Measurements from ENCODE around the gene ATF1.

Gene ATF1

DNA sequence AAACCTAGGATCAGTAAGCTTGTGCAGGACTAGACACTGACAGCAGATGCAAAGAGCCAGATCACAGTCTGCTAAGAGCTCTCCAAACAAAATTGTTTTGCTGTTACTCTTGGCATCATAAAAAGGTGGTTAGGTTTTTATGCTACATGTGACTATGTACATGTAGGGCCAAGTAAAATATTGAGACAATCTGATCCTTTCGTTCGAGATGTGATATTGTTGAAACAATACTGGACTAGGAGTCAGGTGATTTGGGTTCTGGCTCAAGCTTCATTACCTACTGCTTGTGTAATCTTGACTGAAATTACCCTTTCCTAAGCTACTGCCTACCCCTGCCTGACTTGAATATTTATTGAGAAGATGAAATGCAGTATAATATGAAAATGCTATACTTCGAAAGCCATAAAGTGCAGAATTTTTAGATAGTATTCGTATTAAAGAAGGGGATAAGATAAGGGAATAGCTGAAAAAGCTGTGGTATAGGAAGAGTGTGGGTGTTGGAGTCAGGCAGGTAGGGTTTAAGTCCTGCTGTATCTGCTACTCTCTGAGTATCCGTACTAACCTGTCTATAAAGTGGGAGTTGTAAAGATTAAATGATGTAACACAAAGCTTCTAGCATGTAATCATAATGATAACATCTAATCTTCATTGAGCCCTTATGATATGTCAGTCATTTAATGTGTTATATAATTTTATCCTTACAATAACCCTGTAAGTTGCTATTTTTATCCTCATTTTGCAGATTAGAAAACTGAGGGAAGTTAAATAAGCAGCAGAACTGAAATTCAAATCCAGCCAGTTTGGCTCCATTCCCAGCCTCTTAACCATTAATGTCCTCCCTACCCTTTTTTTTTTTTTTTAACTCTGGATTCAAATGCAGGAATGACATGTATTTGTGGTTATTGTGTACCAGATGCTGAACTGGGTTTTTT lies 38.6 kb upstream of the ATF1 start:
- H3K9me3 Mint-ChIP-seq = no peaks in the 10 kb centered on the region
- peaks cover 28% of the 10 kb centered on the region for H3K4me1 Mint-ChIP-seq
- H3K27ac Mint-ChIP-seq = peak overlapping the region in 2 of 3 experiments; percentile 1 to 64
- peaks cover 77% of the 10 kb centered on the region for H3K36me3 Mint-ChIP-seq (ENCODE audit: low read depth)
- H3K27me3 Mint-ChIP-seq (ENCODE audit: low read depth) = no peaks in the 10 kb centered on the region
- TF ChIP-seq, protein P1, sequence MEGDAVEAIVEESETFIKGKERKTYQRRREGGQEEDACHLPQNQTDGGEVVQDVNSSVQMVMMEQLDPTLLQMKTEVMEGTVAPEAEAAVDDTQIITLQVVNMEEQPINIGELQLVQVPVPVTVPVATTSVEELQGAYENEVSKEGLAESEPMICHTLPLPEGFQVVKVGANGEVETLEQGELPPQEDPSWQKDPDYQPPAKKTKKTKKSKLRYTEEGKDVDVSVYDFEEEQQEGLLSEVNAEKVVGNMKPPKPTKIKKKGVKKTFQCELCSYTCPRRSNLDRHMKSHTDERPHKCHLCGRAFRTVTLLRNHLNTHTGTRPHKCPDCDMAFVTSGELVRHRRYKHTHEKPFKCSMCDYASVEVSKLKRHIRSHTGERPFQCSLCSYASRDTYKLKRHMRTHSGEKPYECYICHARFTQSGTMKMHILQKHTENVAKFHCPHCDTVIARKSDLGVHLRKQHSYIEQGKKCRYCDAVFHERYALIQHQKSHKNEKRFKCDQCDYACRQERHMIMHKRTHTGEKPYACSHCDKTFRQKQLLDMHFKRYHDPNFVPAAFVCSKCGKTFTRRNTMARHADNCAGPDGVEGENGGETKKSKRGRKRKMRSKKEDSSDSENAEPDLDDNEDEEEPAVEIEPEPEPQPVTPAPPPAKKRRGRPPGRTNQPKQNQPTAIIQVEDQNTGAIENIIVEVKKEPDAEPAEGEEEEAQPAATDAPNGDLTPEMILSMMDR (IDR thresholded peaks at IDR 0.05; ENCODE audit: unreplicated experiment in 3 of 3) = no peak
- H3K4me3 Mint-ChIP-seq = no peak overlapping the region

DNA sequence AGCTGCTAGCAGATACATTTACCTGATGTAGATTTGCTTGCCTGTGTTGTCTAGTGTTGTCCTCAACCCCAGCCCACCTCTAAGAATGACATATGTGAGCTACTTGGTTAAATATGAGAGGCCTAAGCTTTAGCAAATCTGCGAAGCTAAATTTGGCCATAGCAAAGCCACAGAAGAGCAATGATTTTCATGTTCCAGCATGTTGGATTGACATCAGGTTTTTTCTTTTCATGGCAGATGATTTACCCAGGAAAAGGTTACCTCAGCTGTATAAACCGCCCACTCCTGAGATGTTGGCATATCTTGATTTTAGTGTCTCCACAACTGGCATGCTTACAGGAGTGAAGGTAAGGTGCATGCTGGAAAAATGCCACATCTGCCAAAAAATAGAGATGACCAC lies 36.4 kb upstream of the ATF1 start:
- Mint-ChIP-seq H3K9me3 (no peaks in the 10 kb centered on the region), H3K27ac (peak overlapping the region in 1 of 3 experiments; percentile 31), H3K4me1 (peaks cover 28% of the 10 kb centered on the region), H3K36me3 (ENCODE audit: low read depth) (peaks cover 77% of the 10 kb centered on the region), H3K4me3 (no peak overlapping the region), H3K27me3 (ENCODE audit: low read depth) (no peaks in the 10 kb centered on the region)
- TF ChIP-seq, protein P1 (IDR thresholded peaks at IDR 0.05; ENCODE audit: unreplicated experiment in 3 of 3) = no peak

DNA sequence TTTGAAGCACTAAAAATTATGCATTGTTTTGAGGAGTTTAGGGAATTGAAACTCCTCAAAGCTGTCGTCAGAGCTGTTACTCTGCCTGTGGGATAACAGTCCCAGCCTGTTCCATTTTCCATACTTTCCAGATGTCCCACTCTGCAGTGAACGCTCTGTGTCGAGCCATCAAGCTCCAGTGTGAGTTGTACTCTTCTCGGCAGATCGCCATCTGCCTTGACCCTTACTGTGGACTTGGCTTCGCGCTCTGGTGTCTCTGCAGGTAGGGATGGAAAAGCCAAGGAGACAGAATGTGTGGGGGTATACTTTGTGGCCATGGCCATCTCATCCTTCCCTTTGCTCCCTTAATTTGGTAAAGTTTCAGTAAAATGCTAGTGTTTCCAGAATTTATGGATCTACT lies 35.5 kb upstream of the ATF1 start:
- no peaks in the 10 kb centered on the region for H3K27me3 Mint-ChIP-seq (ENCODE audit: low read depth)
- peak overlapping the region; percentile 2 to 67 (median 49) for H3K27ac Mint-ChIP-seq
- peaks cover 28% of the 10 kb centered on the region for H3K4me1 Mint-ChIP-seq
- no peak overlapping the region for H3K4me3 Mint-ChIP-seq
- no peaks in the 10 kb centered on the region for H3K9me3 Mint-ChIP-seq
- H3K36me3 Mint-ChIP-seq (ENCODE audit: low read depth) = peaks cover 71% of the 10 kb centered on the region
- TF ChIP-seq, protein P1 (IDR thresholded peaks at IDR 0.05; ENCODE audit: unreplicated experiment in 3 of 3) = no peak

DNA sequence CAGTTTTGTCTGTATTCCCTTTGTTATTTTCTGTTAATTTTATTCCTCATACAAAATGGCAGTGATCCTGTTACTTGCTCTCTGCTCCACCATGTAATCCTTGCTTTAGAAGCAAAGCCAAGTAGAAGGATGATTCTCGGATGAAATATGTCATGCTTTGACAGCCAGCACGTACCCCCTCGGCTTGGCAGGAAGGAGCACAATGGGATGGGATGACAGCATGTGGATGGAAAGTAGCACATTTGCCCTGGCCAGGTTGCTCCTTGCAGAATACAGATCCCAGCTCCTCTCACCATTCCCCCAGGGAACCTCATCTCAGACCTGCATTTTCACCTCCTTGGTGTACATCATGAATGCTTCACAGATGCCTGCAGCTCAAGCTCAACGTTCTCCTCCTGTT lies 35.1 kb upstream of the ATF1 start:
- peaks cover 26% of the 10 kb centered on the region for H3K4me1 Mint-ChIP-seq
- H3K4me3 Mint-ChIP-seq = no peak overlapping the region
- peak overlapping the region; percentile 2 to 67 (median 49) for H3K27ac Mint-ChIP-seq
- peaks cover 68% of the 10 kb centered on the region for H3K36me3 Mint-ChIP-seq (ENCODE audit: low read depth)
- no peaks in the 10 kb centered on the region for H3K27me3 Mint-ChIP-seq (ENCODE audit: low read depth)
- TF ChIP-seq, protein P1 (IDR thresholded peaks at IDR 0.05; ENCODE audit: unreplicated experiment in 3 of 3) = no peak
- no peaks in the 10 kb centered on the region for H3K9me3 Mint-ChIP-seq

DNA sequence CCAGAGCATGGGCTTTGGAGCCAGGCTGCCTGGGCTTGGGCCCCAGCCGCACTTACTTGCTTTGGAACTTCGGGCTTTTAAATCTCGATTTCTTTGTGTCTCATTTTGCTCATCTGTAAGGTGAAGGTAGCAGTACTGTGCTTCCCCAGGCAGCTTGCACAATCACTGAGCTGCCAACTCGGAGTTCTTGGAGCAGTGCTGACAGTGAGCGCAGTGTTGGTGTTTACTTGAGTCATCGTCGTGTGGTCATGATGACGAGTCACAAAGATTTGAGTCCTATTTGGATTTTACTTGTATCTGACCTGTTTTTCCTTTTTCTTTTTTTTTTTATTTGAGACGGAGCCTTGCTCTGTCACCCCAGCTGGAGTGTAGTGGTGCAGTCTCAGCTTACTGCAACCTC lies 31.3 kb upstream of the ATF1 start:
- Mint-ChIP-seq H3K4me1 (peaks cover 12% of the 10 kb centered on the region), H3K36me3 (ENCODE audit: low read depth) (peaks cover 68% of the 10 kb centered on the region), H3K4me3 (no peak overlapping the region), H3K9me3 (no peaks in the 10 kb centered on the region), H3K27me3 (ENCODE audit: low read depth) (no peaks in the 10 kb centered on the region), H3K27ac (no peak overlapping the region)
- TF ChIP-seq, protein P1 (IDR thresholded peaks at IDR 0.05; ENCODE audit: unreplicated experiment in 3 of 3) = no peak

DNA sequence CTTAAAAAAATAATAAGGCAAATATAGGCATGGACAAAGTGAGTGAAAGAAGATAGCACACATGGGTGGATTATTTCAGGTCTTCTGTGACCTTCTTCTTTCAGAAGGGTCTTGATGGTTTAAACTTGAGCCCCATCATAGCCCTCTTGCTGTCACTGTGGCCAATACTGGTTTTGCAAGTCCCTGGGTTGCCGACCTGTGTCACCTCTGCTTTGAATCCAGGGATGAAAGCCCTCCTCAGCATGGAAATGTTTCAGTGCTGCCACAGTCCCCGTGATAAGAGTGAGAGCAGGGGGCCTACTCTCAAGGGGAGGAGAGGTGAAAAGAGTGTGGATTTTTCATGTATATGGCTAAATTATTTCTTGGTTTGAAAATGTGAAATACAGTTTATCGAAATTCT lies 30.2 kb upstream of the ATF1 start:
- H3K9me3 Mint-ChIP-seq = no peaks in the 10 kb centered on the region
- H3K4me1 Mint-ChIP-seq = peaks cover 6% of the 10 kb centered on the region
- no peak overlapping the region for H3K27ac Mint-ChIP-seq
- TF ChIP-seq, protein P1 (IDR thresholded peaks at IDR 0.05; ENCODE audit: unreplicated experiment in 3 of 3) = no peak
- H3K4me3 Mint-ChIP-seq = no peak overlapping the region
- no peaks in the 10 kb centered on the region for H3K27me3 Mint-ChIP-seq (ENCODE audit: low read depth)
- H3K36me3 Mint-ChIP-seq (ENCODE audit: low read depth) = peaks cover 62% of the 10 kb centered on the region

All from nephron (organoid).